GM19438 (cell line): ENCODE data around the gene BTC.
"Not testable (repeated sequence)": the region's sequence is repeated elsewhere in the genome, so short reads cannot be mapped to it uniquely, and the experiment has no call there.

ENCODE experiments used
- ATAC-seq: cut with Tn5 transposase; IDR thresholded peaks from one replicate; pipeline ENCODE4 v1.9.1; 2021; ENCODE audit warnings: low read depth; ENCODE audit not compliant: unreplicated experiment

Gene BTC

GRCh38 chr4:74794382-74795010, at the start of gene BTC:
Gene BTC (minus strand): TSS chr4:74794523. CDS start chr4:74794325, 198 bp downstream.
- peak; percentile 49 for ATAC-seq

GRCh38 chr4:74840936-74841509, 46.7 kb upstream of the BTC start:
- no peak for ATAC-seq

- ATAC-seq = no peak
These were observed 44.5 kb upstream of the BTC start for GRCh38 chr4:74838746-74839370.

- no peak for ATAC-seq
These were observed 36.6 kb upstream of the BTC start for GRCh38 chr4:74830928-74831327.

GRCh38 chr4:74823194-74823593, 28.9 kb upstream of the BTC start:
- no peak for ATAC-seq

GRCh38 chr4:74822603-74823002, 28.3 kb upstream of the BTC start:
- ATAC-seq = no peak

- no peak for ATAC-seq
These were observed 27.2 kb upstream of the BTC start for GRCh38 chr4:74821541-74821940.

- no peak for ATAC-seq
These were observed 19.7 kb upstream of the BTC start for GRCh38 chr4:74814052-74814451.

GRCh38 chr4:74812056-74812455, 17.7 kb upstream of the BTC start:
- not testable (repeated sequence) for ATAC-seq

GRCh38 chr4:74805601-74806000, 11.3 kb upstream of the BTC start:
- no peak for ATAC-seq

- no peak for ATAC-seq
These were observed 6.0 kb upstream of the BTC start for GRCh38 chr4:74800310-74800709.

GRCh38 chr4:74796631-74797030, 2.3 kb upstream of the BTC start:
- ATAC-seq = no peak

GRCh38 chr4:74793757-74794381, 454 bp downstream of the BTC start:
- ATAC-seq = peak; percentile 73

GRCh38 chr4:74790652-74791051, 3.7 kb downstream of the BTC start:
- ATAC-seq = no peak

GRCh38 chr4:74789518-74789917, 4.8 kb downstream of the BTC start:
- no peak for ATAC-seq

GRCh38 chr4:74777531-74777930, 16.8 kb downstream of the BTC start:
- ATAC-seq = no peak

- ATAC-seq = no peak
These were observed 21.5 kb downstream of the BTC start for GRCh38 chr4:74772783-74773182.

- ATAC-seq = no peak
These were observed 22.2 kb downstream of the BTC start for GRCh38 chr4:74772106-74772505.

- no peak for ATAC-seq
These were observed 24.0 kb downstream of the BTC start for GRCh38 chr4:74770226-74770910.

GRCh38 chr4:74768857-74769525, 25.3 kb downstream of the BTC start:
- ATAC-seq = no peak

GRCh38 chr4:74764119-74764518, 30.2 kb downstream of the BTC start:
- ATAC-seq = no peak
